Chondrocyte (in vitro differentiated cells): Measurements from ENCODE around the gene TACO1. TPM values are rescaled to one million over a fixed set of nuclear protein-coding genes. Genes with fewer than 3 reads are reported as not detected.

Experiments used
- DNase-seq: peaks from one replicate; pipeline ENCODE4 v3.0.0; 2021; ENCODE audit warnings: mixed read lengths, low spot score
- H3K27ac Mint-ChIP-seq: one replicate; pipeline ENCODE4 v1.8.0; 2021; ENCODE audit warnings: mild to moderate bottlenecking, moderate library complexity, mixed read lengths; ENCODE audit not compliant: unreplicated experiment
- H3K27me3 Mint-ChIP-seq: 2 replicates; pipeline ENCODE4 v1.8.0; 2021; ENCODE audit warnings: low read depth, mixed read lengths
- H3K36me3 Mint-ChIP-seq: 2 replicates; pipeline ENCODE4 v1.8.0; 2021; ENCODE audit warnings: low read depth, mixed read lengths
- H3K4me1 Mint-ChIP-seq: 2 replicates; pipeline ENCODE4 v1.8.0; 2021; ENCODE audit warnings: low read depth, mild to moderate bottlenecking, mixed read lengths
- H3K4me3 Mint-ChIP-seq: one replicate; pipeline ENCODE4 v1.8.0; 2021; ENCODE audit warnings: mild to moderate bottlenecking, moderate library complexity, mixed read lengths; ENCODE audit not compliant: unreplicated experiment
- H3K9me3 Mint-ChIP-seq: 2 replicates; pipeline ENCODE4 v1.8.0; 2021; ENCODE audit warnings: low read depth, mixed read lengths
- CTCF ChIP-seq: fragments of 200-600 bp; sonication (generic); IDR thresholded peaks from 2 replicates; pipeline ENCODE4 v1.5.0; 2021; ENCODE audit warnings: antibody characterized with exemption, mild to moderate bottlenecking, moderate library complexity
- total RNA-seq: library from RNA; stranded (reverse); gene quantifications from 3 replicates; pipeline ENCODE4 v1.2.1, GENCODE V29; 2021

The TACO1 gene
- total RNA-seq, 1 donor from 2014 or later, result 17.3 TPM

- H3K4me3 Mint-ChIP-seq, result no peak overlapping the region
- H3K27ac Mint-ChIP-seq, result no peak overlapping the region
- no peak for TF ChIP-seq CTCF
- no peaks in the 10 kb centered on the region for H3K27me3 Mint-ChIP-seq
- no peak for DNase-seq
- H3K9me3 Mint-ChIP-seq, result no peaks in the 10 kb centered on the region
- H3K36me3 Mint-ChIP-seq, result peaks cover 13% of the 10 kb centered on the region
- H3K4me1 Mint-ChIP-seq, result no peaks in the 10 kb centered on the region
These were observed 10.7 kb downstream of the TACO1 start for GRCh38 chr17:63611354-63611753.

GRCh38 chr17:63613663-63614062, 13.0 kb downstream of the TACO1 start:
- no peaks in the 10 kb centered on the region for H3K36me3 Mint-ChIP-seq
- H3K4me1 Mint-ChIP-seq, result no peaks in the 10 kb centered on the region
- no peak for TF ChIP-seq CTCF
- no peaks in the 10 kb centered on the region for H3K27me3 Mint-ChIP-seq
- no peak overlapping the region for H3K27ac Mint-ChIP-seq
- no peak for DNase-seq
- H3K4me3 Mint-ChIP-seq, result no peak overlapping the region
- no peaks in the 10 kb centered on the region for H3K9me3 Mint-ChIP-seq

DNA sequence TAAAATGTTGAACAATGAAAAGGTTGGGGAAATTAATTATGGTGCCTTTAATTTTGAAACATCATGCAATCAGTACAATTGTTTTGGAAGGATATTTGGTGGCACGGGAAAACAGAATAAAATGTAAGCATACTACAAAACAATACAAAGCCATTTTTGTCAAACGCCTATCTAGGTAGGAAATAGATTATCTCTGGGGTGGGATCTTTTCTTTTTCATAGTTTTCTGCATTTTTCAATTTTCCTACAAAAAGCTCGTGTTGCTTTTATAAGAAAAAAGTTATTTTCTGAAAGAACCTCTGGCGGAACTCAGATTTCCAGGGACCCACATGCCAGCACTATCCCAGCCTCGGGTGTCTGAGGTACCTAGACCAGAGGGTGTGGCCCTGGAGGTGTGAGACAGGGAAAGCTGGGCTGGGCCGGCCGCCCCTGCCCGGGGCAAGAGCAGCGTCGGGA, 20.6 kb downstream of the TACO1 start:
- H3K4me3 Mint-ChIP-seq, result peak overlapping the region; percentile 82
- no peaks in the 10 kb centered on the region for H3K36me3 Mint-ChIP-seq
- H3K4me1 Mint-ChIP-seq, result peaks cover 31% of the 10 kb centered on the region
- H3K27ac Mint-ChIP-seq, result peak overlapping the region; percentile 23
- TF ChIP-seq CTCF, result no peak
- H3K27me3 Mint-ChIP-seq, result no peaks in the 10 kb centered on the region
- no peaks in the 10 kb centered on the region for H3K9me3 Mint-ChIP-seq
- no peak for DNase-seq

DNA sequence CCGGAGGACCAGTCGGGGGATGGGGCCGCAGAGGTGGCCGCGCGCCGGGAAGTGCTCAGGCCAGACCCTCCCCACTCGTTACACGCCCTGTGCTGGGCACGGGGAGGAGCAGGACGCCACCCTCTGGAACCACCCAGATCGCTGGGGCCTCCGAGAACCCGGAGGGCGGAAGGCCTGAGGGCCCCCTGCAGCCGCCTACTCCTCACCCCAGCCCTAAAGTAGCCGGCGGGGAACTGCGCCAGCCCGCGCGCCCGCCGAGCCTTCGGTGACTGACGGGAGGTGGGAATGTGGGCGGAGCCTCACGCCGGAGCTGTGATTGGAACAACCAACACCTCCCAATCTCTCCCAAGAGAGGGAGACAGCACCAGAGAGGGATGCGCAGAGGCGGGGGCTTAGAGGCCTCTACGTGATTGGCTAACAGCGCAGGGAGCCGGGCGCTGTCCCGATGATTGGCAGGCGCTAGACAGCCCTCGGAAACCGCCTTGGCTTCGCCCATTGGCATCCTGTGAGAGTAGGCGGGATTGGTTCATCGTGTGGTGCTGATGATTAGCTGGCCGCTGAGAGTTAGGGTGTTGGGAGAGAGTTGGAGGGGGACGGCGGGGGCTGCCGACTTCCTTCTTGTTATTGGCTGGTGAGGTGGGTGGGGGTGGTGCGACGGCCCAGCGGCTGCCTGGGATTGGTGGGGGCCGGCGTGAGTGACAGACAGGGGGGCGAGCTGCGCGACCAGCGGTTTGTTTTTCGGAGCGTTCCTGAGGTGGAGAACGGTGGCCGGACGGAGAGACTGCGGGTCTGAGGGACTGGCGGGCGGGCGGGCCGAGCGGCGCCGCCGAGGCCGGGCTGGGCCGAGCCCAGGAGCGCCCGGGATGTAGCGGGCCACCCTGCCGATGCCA, 21.2 kb downstream of the TACO1 start, which contains the start of gene MAP3K3:
MAP3K3 (plus strand) TSS at position 734 of the 890 bp plus-strand sequence. CDS start 343 bp downstream, outside the sequence.
- TF ChIP-seq CTCF, result peak; percentile 49
- Mint-ChIP-seq H3K4me1 (peaks cover 37% of the 10 kb centered on the region), H3K36me3 (no peaks in the 10 kb centered on the region), H3K9me3 (no peaks in the 10 kb centered on the region), H3K27me3 (no peaks in the 10 kb centered on the region), H3K27ac (peak within 1 kb of the TSS; percentile 95), H3K4me3 (peak within 1 kb of the TSS; percentile 97)
- peak; percentile 100 for DNase-seq

DNA sequence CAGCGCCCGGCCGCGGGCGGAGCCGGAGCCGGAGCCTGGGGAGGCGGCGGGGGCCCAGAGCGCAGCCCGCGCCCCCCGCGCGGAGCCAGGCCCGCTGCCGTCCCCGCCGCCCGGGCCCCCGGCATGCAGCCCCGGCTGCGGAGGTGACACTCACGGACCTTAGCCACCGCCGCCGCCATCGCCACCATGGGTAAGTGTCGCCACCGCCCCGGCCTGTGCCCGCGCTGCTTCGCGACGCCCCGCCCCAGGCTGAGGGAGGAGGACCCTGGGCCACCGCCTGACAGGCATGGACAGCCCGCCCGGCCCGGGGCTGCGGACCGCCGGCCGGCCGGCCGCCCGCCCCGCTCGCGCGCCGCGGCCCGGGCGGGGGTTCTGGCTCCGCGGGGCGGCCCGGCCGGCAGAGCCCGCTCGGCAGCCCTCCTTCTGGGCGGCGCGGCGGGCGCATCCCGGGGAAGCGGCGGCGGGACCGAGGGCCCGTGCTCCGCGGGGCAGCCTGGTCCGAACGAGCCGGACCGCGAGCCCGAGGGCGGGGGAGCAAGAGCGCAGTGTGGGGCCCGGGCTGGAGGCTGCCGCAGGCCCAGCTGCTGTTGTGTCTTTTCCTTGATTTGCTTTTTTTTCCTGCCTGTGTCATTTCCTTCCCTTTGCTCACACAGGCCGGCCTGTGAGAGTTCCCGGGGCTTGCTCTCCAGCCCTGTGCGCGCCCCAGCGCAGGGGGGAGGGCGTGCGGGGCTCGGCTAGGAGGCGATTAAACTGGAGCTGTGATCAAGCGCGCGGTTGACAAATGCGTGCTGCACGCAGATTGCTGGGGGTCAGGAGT, 22.1 kb downstream of the TACO1 start:
- H3K27ac Mint-ChIP-seq, result peak overlapping the region; percentile 95
- DNase-seq, result no peak
- no peaks in the 10 kb centered on the region for H3K27me3 Mint-ChIP-seq
- no peaks in the 10 kb centered on the region for H3K9me3 Mint-ChIP-seq
- peaks cover 40% of the 10 kb centered on the region for H3K4me1 Mint-ChIP-seq
- TF ChIP-seq CTCF, result peak; percentile 10
- no peaks in the 10 kb centered on the region for H3K36me3 Mint-ChIP-seq
- H3K4me3 Mint-ChIP-seq, result peak overlapping the region; percentile 97
